ENCODE results near the gene TBC1D5.

The TBC1D5 gene

DNA sequence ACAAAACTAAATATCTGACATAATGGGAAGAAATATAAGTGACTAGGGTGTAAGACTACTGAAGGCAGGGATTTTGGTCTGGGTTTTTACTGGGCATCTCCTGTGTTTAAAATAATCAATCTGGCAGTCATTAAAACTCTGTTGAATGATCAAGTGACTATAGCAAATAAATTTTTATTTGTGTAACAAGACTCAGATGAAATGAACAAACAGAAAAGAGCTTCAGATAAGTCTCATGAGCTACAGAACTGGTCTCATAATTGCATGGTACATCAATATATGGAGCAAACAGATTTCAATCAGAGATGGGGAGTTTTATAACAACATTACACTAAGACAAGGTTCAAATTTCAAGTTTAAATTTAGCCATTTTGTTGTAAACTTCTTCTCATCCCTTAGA lies 485.2 kb downstream of the TBC1D5 start:
- Histone ChIP-seq H3K27me3 (ENCODE audit: control insufficient read depth, insufficient read depth, low read length) (no peaks in the 10 kb centered on the region), H3K27ac (ENCODE audit: low read depth, low read length) (no peak overlapping the region), H3K9ac (ENCODE audit: low read length) (no peak overlapping the region), H3K4me1 (ENCODE audit: control insufficient read depth, insufficient read depth, low read length) (no peaks in the 10 kb centered on the region), H3K4me3 (ENCODE audit: low read length) (no peak overlapping the region), H3K36me3 (ENCODE audit: control insufficient read depth, insufficient read depth, low read length) (no peaks in the 10 kb centered on the region)

DNA sequence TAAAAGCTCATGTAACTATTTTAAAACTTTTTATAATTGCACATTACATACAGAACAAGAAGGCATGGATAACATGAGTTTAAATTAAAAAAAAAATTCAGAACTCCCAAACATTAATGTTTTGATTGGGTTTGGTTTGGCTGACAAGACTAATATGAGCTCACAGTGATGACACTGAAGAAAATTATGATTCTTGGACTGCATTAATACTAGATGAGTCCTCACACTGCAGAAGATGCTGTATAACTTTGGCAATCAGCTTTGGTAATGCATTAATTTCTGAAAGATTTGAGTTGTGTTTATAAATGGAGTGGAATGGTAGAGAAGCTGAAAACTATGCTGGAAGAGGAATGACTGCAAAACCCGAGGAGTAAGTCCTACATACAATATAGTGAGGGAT lies 498.8 kb downstream of the TBC1D5 start:
- Histone ChIP-seq H3K4me3 (ENCODE audit: low read length) (no peak overlapping the region), H3K27me3 (ENCODE audit: control insufficient read depth, insufficient read depth, low read length) (no peaks in the 10 kb centered on the region), H3K36me3 (ENCODE audit: control insufficient read depth, insufficient read depth, low read length) (no peaks in the 10 kb centered on the region), H3K9ac (ENCODE audit: low read length) (no peak overlapping the region), H3K27ac (ENCODE audit: low read depth, low read length) (no peak overlapping the region), H3K4me1 (ENCODE audit: control insufficient read depth, insufficient read depth, low read length) (no peaks in the 10 kb centered on the region)

DNA sequence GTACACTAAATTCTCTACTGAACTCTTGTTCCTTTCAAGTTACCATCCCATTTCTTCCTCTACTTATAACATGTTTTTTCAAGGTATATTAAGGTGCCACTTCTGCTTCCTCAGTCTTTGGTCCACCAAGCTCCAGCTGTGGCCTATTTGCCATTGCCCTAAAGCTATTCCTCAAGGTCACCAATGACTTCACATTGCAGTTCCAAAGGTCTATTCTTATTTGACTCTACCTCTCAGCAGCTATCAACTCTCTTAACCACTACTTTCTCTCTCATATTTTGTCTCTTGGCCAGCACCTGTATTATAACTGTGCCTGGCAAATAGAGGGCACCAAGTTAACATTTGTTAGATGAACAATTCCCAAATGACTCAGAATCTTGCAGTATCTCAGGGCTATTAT lies 503.0 kb downstream of the TBC1D5 start:
- H3K4me1 ChIP-seq (ENCODE audit: control insufficient read depth, insufficient read depth, low read length): no peaks in the 10 kb centered on the region
- H3K36me3 ChIP-seq (ENCODE audit: control insufficient read depth, insufficient read depth, low read length): no peaks in the 10 kb centered on the region
- H3K27me3 ChIP-seq (ENCODE audit: control insufficient read depth, insufficient read depth, low read length): no peaks in the 10 kb centered on the region
- no peak overlapping the region for H3K9ac ChIP-seq (ENCODE audit: low read length)
- H3K4me3 ChIP-seq (ENCODE audit: low read length): no peak overlapping the region
- no peak overlapping the region for H3K27ac ChIP-seq (ENCODE audit: low read depth, low read length)

DNA sequence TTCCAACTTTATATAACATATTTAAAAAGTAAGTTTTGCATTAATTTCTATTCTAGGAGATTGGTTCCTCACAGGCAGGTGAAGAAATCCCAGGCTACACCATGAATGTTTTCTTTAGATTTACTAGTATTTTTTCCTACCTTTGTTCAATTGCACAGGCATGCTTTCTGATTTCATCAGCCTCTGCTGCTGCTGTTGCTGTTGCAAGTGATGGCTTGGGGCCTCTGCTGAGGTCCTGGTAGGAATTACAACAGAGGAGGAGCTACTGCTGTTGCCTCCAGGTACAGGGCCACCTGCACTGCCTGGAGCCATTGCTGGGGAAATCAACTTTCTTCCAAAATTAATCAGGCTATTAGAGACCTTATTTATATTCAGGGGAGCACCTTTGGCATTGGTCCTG lies 504.4 kb downstream of the TBC1D5 start:
- H3K9ac ChIP-seq (ENCODE audit: low read length): no peak overlapping the region
- H3K4me1 ChIP-seq (ENCODE audit: control insufficient read depth, insufficient read depth, low read length): no peaks in the 10 kb centered on the region
- H3K27me3 ChIP-seq (ENCODE audit: control insufficient read depth, insufficient read depth, low read length): no peaks in the 10 kb centered on the region
- no peak overlapping the region for H3K27ac ChIP-seq (ENCODE audit: low read depth, low read length)
- H3K36me3 ChIP-seq (ENCODE audit: control insufficient read depth, insufficient read depth, low read length): no peaks in the 10 kb centered on the region
- no peak overlapping the region for H3K4me3 ChIP-seq (ENCODE audit: low read length)

DNA sequence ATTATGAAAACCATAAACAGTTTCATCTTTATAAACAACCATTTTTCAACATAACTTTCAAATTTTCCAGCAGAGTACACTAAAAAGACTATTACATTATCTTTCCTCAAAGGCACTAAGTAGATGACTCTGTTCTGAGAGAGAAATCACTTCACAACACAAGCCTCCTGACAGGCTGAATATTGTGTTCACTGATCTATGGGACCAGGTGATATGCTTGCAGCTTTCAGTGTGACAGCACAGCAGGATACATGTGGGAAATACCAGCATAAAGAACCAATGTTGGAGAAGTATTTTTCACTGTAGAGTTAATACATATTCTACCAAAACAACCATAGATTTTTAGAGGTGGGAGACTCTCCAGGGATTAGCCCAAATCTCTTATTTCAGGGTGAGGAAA lies 507.1 kb downstream of the TBC1D5 start:
- Histone ChIP-seq H3K27ac (ENCODE audit: low read depth, low read length) (no peak overlapping the region), H3K4me3 (ENCODE audit: low read length) (no peak overlapping the region), H3K4me1 (ENCODE audit: control insufficient read depth, insufficient read depth, low read length) (no peaks in the 10 kb centered on the region), H3K36me3 (ENCODE audit: control insufficient read depth, insufficient read depth, low read length) (no peaks in the 10 kb centered on the region), H3K9ac (ENCODE audit: low read length) (no peak overlapping the region), H3K27me3 (ENCODE audit: control insufficient read depth, insufficient read depth, low read length) (no peaks in the 10 kb centered on the region)

DNA sequence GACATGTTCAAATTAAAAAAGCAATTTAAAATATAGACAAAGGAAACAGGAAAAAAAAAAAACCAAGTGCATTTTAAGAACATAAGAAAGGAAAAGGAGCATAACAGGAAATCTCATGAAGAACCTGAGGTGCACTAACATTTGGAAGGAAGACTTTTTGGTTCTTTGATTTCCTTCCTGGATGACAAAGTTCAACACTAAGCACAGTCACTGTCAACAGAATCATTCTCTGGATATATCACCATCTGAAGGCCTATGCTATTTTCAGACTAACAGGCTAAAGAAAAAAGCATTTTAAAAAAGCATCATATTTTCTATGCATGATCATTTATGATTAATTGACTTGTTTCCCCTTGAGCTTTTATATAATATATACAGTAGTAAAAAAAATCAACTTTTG lies 508.0 kb downstream of the TBC1D5 start:
- H3K4me1 ChIP-seq (ENCODE audit: control insufficient read depth, insufficient read depth, low read length): no peaks in the 10 kb centered on the region
- H3K36me3 ChIP-seq (ENCODE audit: control insufficient read depth, insufficient read depth, low read length): no peaks in the 10 kb centered on the region
- no peak overlapping the region for H3K4me3 ChIP-seq (ENCODE audit: low read length)
- H3K27me3 ChIP-seq (ENCODE audit: control insufficient read depth, insufficient read depth, low read length): no peaks in the 10 kb centered on the region
- H3K27ac ChIP-seq (ENCODE audit: low read depth, low read length): no peak overlapping the region
- no peak overlapping the region for H3K9ac ChIP-seq (ENCODE audit: low read length)

DNA sequence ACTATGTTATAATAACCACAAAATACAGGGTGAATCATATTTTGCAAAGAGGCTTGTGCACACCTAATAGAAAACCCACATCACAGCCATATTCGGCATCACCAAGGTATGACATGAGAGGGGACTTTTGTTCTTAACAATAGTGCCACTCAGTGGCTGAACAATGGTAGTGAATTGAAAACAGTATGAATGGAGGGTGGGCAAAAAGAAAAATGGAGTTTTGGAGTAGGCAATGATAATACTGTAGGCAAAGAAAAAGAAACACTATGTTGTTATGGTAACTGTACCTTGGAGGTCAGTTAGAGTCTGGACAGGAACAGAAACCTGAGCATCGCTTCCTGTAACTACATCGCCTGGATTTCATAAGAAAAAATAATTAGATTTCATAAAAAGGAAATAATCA lies 509.0 kb downstream of the TBC1D5 start:
- Histone ChIP-seq H3K9ac (ENCODE audit: low read length) (no peak overlapping the region), H3K4me3 (ENCODE audit: low read length) (no peak overlapping the region), H3K36me3 (ENCODE audit: control insufficient read depth, insufficient read depth, low read length) (no peaks in the 10 kb centered on the region), H3K4me1 (ENCODE audit: control insufficient read depth, insufficient read depth, low read length) (no peaks in the 10 kb centered on the region), H3K27ac (ENCODE audit: low read depth, low read length) (no peak overlapping the region), H3K27me3 (ENCODE audit: control insufficient read depth, insufficient read depth, low read length) (no peaks in the 10 kb centered on the region)

DNA sequence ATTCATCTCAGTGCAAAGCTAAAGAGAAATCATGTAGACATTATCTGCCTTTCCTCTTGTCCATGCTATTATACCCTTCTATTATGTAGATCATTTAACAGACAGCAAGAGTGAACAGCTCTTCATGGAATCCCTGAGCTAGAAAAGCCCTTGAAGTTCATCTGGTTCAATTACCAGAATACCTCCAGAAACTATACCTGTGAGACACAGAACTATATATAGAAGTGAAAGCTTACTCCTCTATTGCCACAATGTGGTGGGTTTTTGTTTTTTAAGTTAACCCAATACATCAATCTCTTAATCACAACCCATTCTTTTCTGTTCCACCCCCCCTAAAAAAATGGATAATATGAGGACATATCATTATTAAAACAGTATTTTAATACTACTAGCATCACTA lies 510.0 kb downstream of the TBC1D5 start:
- H3K27me3 ChIP-seq (ENCODE audit: control insufficient read depth, insufficient read depth, low read length): no peaks in the 10 kb centered on the region
- no peaks in the 10 kb centered on the region for H3K4me1 ChIP-seq (ENCODE audit: control insufficient read depth, insufficient read depth, low read length)
- no peaks in the 10 kb centered on the region for H3K36me3 ChIP-seq (ENCODE audit: control insufficient read depth, insufficient read depth, low read length)
- H3K27ac ChIP-seq (ENCODE audit: low read depth, low read length): no peak overlapping the region
- H3K9ac ChIP-seq (ENCODE audit: low read length): no peak overlapping the region
- no peak overlapping the region for H3K4me3 ChIP-seq (ENCODE audit: low read length)

DNA sequence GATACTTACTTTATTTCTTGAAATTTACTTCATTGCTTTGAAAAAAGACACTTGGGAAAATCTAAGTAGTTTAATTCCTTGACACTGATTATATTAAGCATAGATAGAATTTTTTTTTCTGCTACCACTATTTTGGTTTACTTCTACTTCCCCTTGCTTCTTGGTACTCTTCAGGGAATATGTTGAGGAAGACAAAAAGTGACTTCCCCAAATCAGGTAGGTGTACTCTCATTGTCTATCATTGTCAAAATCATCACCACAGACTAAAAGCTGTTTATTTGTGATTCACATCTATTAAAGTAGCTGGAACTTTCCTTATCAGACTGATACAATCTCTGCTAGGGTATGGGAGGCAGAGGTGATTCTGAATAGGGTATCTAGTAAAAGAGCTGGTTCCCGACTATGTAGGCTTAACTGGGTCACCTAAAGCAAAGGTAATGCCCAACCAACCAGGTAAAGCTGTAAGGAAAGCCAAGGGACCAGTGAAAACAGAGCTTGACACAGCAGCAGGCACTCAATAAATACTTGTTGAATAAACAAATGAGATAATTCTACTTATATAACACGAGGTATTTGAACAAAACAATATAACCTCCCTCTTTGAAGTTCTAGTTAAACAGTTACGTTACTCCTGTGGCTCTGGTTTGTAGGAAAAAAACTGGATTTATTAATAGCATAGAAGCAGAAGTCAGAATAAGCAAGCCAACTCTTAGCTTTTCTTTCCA lies 510.7 kb downstream of the TBC1D5 start:
- Histone ChIP-seq H3K4me3 (ENCODE audit: low read length) (no peak overlapping the region), H3K27ac (ENCODE audit: low read depth, low read length) (no peak overlapping the region), H3K36me3 (ENCODE audit: control insufficient read depth, insufficient read depth, low read length) (no peaks in the 10 kb centered on the region), H3K9ac (ENCODE audit: low read length) (no peak overlapping the region), H3K27me3 (ENCODE audit: control insufficient read depth, insufficient read depth, low read length) (no peaks in the 10 kb centered on the region), H3K4me1 (ENCODE audit: control insufficient read depth, insufficient read depth, low read length) (no peaks in the 10 kb centered on the region)

DNA sequence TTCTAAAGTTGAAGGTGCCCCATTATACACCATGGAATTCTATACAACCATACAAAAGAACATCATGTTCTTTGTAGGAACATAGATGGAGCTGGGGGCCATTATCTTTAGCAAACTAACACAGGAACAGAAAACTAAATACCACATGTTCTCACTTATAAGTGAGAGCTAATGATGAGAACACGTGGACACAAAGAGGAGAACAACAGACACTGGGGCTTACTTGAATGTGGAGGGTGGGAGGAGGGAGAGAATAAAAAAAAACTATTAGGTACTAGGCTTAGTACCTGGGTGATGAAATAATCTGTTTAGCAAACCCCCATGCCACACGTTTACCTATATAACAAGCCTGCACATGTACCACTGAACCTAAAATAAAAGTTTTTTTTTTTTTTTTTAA lies 515.0 kb downstream of the TBC1D5 start:
- Histone ChIP-seq H3K36me3 (ENCODE audit: control insufficient read depth, insufficient read depth, low read length) (no peaks in the 10 kb centered on the region), H3K27ac (ENCODE audit: low read depth, low read length) (no peak overlapping the region), H3K4me3 (ENCODE audit: low read length) (no peak overlapping the region), H3K4me1 (ENCODE audit: control insufficient read depth, insufficient read depth, low read length) (no peaks in the 10 kb centered on the region), H3K9ac (ENCODE audit: low read length) (no peak overlapping the region), H3K27me3 (ENCODE audit: control insufficient read depth, insufficient read depth, low read length) (no peaks in the 10 kb centered on the region)

DNA sequence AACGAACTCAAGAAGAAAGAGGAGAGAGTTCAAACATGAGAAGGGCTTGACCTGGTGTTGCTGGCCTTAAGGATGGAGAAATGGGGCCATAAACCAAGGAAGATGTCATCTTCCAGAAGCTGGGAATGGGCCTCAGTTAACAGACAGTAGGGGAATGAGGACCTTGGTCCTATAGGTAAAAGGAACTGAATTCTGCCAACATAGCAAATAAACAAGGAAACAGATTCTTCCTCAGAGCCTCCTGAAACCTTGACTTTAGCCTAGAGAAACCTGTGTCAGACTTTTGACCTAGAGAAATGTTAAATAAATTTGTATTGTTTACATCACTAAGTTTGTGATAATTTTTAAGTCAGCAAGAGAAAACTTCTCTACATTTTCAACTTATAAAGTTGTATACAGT lies 520.9 kb downstream of the TBC1D5 start:
- Histone ChIP-seq H3K27me3 (ENCODE audit: control insufficient read depth, insufficient read depth, low read length) (no peaks in the 10 kb centered on the region), H3K4me3 (ENCODE audit: low read length) (no peak overlapping the region), H3K9ac (ENCODE audit: low read length) (no peak overlapping the region), H3K4me1 (ENCODE audit: control insufficient read depth, insufficient read depth, low read length) (no peaks in the 10 kb centered on the region), H3K36me3 (ENCODE audit: control insufficient read depth, insufficient read depth, low read length) (no peaks in the 10 kb centered on the region), H3K27ac (ENCODE audit: low read depth, low read length) (no peak overlapping the region)

DNA sequence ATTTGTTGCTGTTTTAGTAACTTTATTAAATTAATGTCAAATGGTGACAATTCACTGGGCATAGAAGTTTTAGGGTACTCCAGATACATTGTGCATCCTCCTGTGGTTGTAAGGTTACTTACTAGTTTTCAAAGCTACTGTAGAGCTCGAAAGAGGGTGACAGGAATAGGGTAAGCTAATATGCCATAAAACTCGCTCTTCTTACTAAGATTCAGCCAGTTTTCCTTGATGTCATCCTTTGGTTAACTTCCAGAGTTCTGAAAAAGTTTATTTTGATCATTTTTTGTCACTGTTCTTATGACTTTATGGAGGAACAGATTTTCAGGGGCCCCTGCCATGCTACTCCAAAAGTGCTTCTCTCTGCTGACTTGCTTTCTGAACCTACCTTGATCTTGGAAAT lies 522.8 kb downstream of the TBC1D5 start:
- Histone ChIP-seq H3K9ac (ENCODE audit: low read length) (no peak overlapping the region), H3K27me3 (ENCODE audit: control insufficient read depth, insufficient read depth, low read length) (no peaks in the 10 kb centered on the region), H3K36me3 (ENCODE audit: control insufficient read depth, insufficient read depth, low read length) (no peaks in the 10 kb centered on the region), H3K4me1 (ENCODE audit: control insufficient read depth, insufficient read depth, low read length) (no peaks in the 10 kb centered on the region), H3K27ac (ENCODE audit: low read depth, low read length) (no peak overlapping the region), H3K4me3 (ENCODE audit: low read length) (no peak overlapping the region)

DNA sequence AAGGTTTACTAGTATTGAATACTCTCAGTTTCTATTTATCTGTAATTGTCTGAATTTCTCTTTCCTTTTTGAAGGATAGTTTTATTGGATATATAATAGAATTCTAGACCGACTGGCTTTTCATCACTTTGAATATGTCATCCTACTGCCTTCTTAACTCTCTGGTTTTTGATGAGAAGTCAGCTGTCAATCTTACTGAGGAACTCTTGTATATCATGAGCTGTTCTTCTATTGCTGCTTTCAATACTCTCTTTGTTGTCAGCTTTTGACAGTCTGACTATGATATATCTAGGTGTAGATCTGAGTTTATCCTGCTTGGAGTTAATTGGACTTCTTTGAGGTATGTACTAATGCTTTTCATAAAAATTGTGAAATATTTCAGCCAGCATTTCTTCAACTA lies 523.8 kb downstream of the TBC1D5 start:
- Histone ChIP-seq H3K27me3 (ENCODE audit: control insufficient read depth, insufficient read depth, low read length) (no peaks in the 10 kb centered on the region), H3K36me3 (ENCODE audit: control insufficient read depth, insufficient read depth, low read length) (no peaks in the 10 kb centered on the region), H3K27ac (ENCODE audit: low read depth, low read length) (no peak overlapping the region), H3K4me3 (ENCODE audit: low read length) (no peak overlapping the region), H3K9ac (ENCODE audit: low read length) (no peak overlapping the region), H3K4me1 (ENCODE audit: control insufficient read depth, insufficient read depth, low read length) (no peaks in the 10 kb centered on the region)
